GM10266 (cell line): Measurements from ENCODE around the gene DCST2.
A peak's percentile ranks its signal among the peaks of the same experiment; 100 is the strongest.

Experiments used
- DNase-seq: peaks from one replicate; pipeline ENCODE4 v3.0.0; 2012; ENCODE audit errors: extremely low spot score
- CTCF ChIP-seq: IDR thresholded peaks from 2 replicates; pipeline ENCODE4 v1.5.1; 2012; ENCODE audit warnings: mild to moderate bottlenecking, low read depth; ENCODE audit not compliant: control insufficient read depth, insufficient read depth; ENCODE audit errors: missing control alignments

The DCST2 gene

DNA sequence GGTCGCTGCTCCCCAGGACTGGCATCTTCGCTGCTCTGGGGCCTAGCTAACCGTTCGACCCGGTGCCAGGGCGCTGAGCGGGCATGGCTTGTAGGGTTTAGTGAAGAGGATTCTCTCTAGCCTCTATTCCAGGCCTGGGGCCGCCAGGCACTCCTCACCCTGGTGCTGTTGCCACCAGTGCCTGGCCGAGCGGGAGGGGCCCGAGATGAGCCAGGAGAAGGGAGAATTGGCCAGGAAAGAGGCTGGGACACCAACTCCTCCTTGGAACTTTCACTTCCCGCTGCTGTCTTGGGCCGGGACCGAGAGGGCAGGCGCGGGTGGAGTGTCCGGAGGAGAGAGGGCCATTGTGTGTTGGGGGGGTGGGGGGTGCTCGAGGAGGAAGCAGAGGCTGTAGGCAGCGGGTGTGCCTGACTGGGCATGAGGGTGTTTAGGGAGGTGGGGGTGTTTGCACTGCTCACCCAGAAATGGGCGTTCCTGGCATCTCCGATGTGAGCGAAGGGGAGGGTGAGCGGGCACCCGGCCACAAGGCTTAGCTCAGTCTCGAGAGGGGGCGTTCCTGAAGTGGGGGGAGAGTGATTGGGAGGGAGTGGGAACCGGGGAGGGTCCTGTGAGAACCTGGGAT lies 18.3 kb upstream of the DCST2 start:
- no peak for TF ChIP-seq CTCF
- peak; percentile 56 for DNase-seq

DNA sequence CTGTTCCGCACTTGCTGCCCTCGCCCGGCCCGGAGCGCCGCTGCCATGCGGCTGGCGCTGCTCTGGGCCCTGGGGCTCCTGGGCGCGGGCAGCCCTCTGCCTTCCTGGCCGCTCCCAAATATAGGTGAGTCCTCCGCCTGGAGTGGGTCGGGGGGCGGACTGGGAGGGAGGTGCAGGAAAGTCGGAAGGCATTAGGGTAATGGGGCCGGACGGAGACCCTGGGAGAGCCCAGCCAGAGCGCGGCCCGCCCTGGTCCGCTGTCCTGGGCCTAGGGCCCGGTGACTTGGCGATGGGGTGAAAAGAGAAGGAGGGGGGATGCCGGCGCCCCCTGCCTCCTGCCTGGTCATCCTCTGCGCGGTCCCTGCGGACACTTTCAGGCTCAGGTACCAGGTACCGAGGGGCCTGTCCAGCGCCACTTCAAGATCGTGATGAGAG lies 17.8 kb upstream of the DCST2 start:
- no peak for DNase-seq
- TF ChIP-seq CTCF = no peak

GRCh38 chr1:155050560-155051341 lies 17.2 kb upstream of the DCST2 start, which contains the start of gene ADAM15:
Gene ADAM15, plus strand, starts transcription at chr1:155051316. Its CDS starts 71 bp downstream, at chr1:155051387.
- peak; percentile 99 for DNase-seq
- peak; percentile 97 for TF ChIP-seq CTCF

- no peak for TF ChIP-seq CTCF
- DNase-seq = no peak
These were observed 16.3 kb upstream of the DCST2 start for GRCh38 chr1:155049651-155050559.

GRCh38 chr1:155048449-155049334 lies 15.1 kb upstream of the DCST2 start:
- TF ChIP-seq CTCF = no peak
- no peak for DNase-seq

DNA sequence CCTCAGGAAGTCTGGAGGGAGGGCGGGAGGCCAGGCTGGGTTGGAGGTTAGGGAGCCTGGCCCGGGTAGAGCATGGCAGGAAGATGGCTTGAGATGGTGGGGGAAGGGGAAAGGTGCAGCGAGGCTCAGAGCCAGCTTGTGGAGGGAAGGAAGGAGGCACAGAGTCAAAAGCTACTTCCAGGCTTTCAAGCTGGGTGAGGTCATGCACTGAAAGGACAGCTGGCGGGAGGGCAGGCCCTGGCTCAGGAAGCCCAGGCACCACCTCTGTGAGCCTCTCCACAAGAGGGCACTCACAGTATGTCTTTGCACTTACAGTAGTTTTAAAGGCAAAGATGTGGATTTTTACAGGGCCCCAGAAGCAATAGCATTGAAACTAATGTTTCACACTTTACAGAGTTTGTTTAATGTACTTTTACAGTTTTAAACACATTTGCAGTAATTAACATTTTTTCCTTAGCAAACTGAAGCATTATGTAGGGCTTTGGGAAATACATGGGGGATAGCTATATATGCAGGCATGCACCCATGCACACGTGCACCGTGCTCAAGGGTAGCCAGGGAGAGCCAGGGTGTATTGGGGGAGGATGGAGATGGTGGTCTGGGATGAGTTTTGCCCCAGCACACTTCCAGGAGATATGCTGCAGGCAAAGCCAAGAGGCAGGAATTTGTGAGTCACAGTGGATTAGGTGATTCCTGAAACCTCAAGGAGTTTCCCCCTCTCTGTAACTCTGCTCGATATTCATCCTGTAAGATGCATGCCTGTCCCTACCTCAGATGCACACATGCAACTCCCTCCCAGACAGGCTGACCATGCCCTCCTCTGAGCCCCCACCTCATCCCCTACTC lies 11.5 kb upstream of the DCST2 start:
- peak; percentile 78 for DNase-seq
- TF ChIP-seq CTCF = peak; percentile 79
